GM21360 (cell line): Measurements from ENCODE around the gene DFFA.
"Not testable (repeated sequence)": the region's sequence is repeated elsewhere in the genome, so short reads cannot be mapped to it uniquely, and the experiment has no call there.

Experiments
- ATAC-seq: cut with Tn5 transposase; IDR thresholded peaks from one replicate; pipeline ENCODE4 v1.9.1; 2021; ENCODE audit warnings: mild to moderate bottlenecking, moderate library complexity; ENCODE audit not compliant: unreplicated experiment

DFFA gene

DNA sequence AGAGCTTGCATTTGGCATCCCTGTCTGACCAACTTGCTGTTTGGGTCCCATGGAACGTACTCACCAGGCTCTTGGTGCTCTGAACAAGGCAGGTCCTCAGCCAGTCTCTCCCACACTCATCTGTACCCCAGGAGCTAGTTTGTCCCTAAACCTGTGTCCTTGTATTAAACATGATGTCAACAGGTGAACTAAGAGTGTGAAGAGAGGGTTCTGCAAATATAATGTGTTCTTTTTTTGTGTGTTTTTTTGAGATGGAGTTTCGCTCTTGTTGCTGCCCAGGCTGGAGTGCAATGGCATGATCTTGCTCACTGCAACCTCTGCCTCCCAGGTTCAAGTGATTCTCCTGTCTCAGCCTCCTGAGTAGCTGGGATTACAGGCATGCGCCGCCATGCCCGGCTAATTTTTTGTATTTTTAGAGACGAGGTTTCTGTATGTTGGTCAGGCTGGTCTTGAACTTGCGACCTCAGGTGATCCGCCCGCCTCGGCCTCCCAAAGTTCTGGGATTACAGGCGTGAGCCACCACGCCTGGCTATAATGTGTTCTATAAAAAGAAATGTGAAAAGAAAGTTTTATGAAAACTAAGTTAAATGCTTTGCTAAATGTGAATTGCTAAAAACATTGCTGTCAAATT, 33.8 kb upstream of the DFFA start:
- ATAC-seq = not testable (repeated sequence)

DNA sequence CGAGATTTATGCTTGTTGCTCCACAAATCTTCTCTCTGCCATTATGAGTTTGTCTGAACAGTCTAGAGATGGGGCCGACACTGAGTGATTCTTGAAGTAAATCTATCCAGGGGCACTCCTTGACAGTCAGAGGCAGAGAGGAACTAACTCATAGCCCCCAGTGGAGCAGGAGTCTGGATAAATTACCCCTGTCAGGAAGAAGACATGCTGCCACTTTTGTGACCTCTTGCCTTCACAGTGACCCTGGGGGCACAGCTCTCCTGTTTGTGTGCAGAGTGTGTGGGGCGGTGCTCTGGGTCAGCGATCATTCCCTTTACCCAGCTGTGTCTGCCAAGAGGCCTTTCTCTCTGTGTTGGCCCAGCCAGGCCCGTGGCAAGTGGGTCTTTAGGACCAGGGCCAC, 31.9 kb upstream of the DFFA start:
- ATAC-seq = no peak

DNA sequence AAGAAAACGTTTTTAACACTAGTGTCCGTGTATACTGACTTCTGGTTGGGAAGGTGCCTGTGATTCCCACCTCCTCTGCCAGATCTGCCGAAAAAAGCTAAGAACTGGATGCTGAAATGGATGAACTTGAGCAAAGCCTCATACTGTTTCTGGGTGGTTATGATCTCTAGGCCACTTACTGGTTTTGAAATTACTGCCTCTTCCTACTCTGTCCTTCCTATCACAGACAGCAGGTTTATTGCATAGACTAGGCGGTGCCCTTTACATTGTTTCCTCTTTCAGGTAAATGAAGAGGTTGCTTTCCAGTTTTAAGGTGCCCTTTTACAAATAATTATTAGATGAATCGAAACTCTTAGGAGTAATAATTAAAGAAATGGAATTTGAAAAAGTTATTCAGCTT, 29.9 kb upstream of the DFFA start:
- no peak for ATAC-seq

DNA sequence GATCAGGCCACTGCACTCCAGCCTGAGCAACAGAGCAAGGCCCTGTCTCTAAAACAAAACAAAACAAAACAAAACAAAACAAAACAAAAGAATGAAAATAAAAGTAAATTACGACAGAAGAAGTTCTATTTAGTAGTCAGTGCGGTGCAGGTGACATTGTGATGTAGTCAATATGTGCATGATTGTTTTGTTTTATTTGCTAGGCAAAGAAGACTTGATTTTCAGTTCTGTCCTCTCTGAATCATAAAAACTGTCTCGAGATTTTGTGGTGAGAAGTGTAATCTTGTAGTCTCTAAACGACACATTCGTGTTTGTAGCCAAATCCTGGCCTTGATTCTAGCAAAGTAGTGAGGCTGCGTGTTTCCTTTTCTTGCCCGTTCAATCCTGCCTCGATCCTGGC, 25.9 kb upstream of the DFFA start:
- ATAC-seq = no peak

DNA sequence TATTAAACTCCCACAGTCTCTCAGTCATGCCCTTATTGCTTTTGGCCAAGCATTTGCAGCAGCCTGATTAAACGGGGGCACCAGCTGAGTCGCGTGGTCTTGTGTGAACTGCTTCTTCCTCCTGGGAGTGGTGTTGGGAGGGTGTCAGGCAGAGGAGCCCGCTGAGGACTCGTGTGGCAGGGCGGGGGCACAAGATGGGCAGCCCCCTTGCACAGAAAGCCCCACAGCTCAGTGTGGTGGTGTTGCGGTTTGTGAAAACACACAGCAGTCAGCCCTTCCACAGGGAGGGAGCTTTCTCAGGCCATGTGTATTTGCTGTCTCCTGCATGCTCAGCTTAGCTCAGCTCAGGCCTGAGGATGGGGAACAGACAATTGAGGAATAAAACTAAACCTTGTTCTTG, 24.8 kb upstream of the DFFA start:
- ATAC-seq = no peak

DNA sequence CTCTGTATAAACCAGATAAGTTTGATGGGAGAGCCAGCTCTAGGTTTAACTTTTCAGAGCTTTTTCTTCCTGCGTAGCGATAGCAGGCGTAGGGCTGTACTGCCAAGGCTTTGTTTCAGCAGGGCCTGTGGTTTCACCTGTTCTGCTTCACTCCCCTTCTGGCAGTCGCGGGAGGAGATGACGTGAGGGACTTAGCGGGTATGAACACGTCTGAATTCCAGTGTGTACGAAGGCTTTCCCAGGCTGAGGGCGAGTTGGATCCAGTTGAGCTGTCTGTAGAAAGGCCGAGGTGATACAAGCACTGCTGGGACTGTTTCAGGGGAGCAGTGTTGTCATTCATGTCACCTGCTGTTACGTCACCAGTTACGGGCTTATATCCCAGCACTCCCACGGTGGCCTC, 23.6 kb upstream of the DFFA start:
- no peak for ATAC-seq

DNA sequence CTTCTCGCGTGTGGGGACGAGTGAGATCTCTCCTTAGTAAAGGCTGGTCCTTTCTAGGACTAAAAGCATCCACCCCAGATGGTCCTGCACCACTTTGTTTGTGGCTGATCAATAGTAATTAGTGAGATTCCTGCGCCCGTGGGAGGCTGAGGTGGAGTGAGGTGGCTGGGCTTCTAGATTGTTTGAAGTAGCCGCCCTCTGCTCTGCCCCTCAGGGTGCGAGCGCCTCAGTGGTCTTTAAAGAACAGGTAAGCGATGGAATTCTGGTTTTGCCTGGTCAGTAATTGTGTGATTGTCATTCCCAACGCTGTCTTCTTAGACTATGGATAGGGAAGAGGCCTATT, 23.1 kb upstream of the DFFA start:
- no peak for ATAC-seq

DNA sequence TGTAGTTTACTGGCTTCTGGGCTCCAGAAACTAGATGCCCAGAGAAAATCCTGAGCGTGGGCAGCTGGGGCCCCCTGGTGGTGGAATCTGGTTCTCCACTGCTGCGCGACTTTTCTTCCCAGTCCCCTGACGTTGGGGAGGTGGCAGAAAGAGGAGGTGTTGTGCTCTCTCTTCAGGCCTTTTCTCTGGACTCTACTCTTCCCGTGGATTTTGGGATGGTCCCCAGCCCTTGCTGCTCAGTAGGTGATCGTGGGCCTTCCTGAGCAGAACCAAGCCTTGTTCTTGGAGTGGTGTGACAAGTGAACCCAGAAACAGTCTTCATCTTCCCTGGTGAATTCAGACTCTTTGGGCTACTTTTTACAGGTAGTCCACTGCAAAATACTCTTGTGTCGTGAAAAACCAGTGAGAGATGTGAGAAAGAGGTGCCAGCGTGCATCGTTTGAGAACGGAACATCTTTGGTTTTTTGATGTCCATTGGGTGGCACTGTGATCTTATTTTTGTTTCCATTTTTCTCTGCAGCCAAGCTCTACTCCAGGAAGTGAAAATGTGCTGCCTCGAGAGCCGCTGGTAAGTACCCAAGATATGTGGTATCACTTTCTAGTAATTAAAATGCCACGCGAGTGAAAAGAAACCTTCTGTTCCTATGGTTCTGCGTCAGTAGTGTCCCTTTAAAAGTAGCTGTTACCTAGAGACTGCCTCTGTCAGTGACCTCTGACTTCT, 22.6 kb upstream of the DFFA start:
- peak; percentile 69 for ATAC-seq

DNA sequence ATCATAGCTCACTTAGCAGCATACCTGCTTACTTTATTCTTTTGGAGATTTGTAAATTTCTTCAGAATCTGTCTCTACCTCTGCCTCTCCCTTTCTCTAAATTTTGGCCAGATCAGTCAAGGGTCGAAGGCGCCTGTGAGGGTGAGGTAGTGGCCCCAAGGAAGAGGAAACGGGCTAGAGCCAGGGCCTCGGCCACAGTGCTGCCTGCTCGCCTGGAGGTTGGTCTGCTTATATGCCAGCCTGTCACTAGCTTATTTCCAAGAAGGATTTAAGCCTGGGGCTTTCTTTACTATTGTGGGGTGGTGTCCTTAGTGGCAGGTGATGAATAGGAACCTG, 22.1 kb upstream of the DFFA start:
- ATAC-seq = no peak

DNA sequence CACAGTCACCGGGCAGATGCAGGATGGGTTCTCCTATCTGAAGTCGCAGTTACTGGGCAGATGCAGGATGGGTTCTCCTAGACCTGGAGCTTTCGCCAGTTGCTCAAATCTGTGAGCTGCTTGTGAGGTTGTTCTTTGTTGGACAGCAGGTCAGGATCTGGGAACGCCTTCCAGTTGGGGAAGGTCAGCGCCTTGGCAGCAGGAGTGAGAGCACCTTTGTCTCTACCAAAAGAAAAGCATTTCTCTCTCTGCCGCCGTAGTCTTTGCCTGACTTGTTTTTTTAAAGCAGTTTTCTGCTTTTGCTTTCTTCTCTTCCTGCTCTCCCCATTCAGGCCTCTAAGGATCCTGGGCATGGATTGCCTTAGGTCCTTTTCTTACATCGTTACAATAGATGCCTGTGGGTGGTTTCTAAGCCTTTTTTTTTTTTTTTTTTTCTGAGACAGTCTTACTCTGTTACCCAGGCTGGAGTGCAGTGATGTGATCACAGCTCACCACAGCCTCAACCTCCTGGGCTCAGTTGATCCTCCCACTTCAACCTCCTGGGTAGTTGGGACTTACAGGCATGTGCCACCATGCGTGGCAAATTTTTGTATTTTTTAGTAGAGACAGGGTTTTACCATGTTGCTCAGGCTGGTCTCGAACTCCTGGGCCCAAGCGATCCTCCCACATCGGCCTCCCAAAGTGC, 18.1 kb upstream of the DFFA start:
- no peak for ATAC-seq

DNA sequence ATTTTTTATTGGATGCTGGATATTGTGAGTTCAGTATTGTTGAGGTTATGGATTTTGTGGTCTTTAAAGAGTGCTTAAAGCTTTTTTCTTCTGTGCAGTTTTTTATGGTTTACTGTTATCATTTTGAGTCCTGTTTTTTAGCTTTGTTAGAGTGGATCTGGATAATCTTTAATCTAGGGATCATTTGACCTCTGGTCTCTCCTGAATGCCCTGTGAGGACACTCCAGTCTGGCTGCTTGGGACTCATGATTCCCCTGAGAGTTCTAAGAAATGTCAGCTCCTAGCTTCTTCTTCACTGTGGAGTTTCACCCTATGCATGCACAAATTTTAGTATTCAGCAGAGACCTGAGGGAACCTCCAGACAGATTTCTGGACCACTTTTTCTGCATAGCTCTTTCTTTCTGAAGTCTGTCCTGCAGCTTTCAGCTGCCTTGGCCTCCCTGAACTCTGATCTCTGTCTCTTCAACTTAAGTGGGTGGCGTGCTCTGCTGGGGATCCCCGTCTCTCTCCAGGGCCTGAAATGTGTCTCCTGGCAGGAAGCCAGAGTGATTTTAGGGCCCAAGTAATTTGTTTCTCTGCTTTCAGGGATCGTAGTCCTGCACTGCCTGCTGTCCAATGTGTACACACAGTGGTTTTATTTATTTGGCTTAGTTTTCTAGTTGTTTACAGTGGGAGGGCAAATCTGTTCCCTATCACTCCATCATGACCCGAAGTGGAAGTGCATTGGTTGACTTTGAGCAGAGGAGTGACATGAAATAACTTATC, 17.1 kb upstream of the DFFA start:
- ATAC-seq = no peak

DNA sequence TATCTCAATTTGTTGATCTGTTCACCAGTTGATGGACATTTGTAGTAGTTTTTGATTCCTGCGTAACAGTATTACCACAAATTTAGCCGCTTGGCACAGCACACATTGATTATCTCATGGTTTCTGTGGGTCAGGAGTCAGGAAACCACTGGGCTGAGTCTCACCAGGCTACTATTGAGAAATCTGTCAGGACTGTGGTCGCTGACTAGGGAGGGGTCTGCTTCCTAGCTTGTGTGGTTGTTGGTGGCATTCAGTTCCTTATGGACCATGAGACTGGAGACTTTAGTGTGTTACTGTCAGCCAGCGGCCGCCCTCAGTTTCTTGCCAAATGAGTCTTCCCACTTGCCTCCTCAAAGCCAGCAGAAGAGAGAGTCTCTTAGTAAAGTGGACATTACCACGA, 12.2 kb upstream of the DFFA start:
- no peak for ATAC-seq

DNA sequence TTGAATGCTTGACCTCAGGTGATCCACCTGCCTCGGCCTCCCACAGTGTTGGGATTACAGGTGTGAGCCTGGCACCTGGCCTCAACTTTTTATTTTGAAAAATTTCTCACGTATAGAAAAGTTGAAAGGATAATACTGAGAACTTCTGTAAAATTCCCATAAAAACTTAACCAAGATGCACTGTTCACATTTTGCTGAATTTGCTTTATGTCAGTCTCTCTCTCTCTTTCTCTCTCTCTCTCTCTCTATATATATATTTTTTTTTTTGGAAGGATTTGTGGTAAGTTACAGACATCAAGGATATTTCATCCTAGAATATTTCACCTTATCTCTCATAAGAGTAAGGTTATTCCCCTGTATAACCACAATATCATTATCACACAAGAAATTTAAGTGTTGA, 8.3 kb upstream of the DFFA start:
- no peak for ATAC-seq

DNA sequence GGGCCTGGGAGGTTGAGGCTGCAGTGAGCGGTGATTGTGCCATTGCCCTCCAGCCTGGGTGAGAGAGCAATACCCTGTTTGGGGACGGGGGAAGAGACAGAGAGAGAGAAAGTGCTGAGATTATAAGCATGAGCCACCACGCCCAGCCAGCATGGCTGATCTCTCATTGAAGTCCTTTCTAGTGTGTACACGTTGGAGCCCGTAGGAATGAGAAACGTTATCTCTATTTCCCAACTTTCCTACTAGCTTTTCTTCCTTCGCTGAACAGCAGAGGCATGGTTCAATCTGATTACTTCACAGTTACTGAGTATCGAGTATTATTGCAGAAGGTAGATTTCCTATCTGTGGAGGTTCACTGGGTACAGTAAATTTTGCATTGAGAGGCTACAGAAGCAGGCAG, 7.0 kb upstream of the DFFA start:
- no peak for ATAC-seq

DNA sequence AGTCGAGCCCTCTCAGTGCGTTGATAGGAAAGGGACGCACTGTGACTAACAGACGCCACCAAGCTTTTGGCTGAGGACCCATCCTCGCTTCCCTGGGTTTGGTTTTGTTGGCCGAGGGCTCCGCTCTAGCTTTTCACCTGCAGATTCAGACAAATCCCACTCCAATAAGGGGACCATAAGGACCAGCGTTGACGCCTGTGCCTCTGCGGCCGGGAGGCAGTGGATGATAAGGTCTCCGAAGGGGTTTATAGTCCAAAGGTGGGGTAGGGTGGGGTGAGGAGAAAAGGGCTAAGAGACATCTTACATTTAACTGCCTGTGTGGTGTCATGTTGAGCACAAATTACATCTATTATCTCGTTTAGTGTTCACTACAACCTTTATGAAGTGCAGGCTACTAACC, 3.2 kb upstream of the DFFA start:
- ATAC-seq = no peak

DNA sequence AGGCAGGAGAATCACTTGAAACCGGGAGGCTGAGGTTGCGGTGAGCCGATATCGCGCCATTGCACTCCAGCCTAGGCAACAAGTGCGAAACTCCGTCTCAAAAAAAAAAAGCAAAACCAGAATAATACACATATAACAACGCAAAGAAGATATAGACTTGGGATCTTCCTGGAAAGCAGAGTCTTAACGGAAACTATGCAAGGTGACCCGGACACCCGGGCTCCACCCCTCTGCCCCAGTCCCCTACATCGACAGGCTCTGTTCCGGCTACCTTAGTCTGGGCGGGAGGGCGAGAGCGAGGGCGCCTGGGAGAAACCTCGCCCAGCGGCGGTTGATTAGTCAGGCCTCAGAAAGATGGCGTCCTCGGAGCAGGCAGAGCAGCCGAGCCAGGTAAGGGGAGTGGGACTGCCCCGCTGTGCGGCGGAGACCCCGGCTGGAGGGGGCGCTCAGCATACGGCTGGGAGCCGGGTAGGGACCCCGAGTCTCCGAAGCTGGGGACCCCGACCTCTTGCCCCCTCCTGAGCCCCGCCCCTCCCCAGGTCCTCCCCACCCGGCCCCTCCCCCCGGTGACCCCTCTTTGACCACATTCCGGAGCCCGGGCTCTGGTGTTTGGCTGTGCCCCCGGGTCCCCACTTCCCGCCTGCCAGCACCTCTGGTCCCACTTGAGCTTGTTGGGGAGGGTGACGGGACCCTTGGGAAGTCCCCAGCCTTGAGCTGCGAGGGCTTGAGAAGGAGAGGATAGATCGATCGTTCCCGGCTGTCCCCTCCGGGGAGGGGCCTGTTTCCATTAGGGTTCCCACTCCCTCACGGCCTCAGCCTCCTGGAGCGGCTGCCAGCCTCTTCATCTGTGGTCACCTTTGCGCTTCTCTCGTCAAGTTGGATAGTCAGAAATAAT, 2.5 kb upstream of the DFFA start, which contains the start of gene PEX14:
Gene PEX14, plus strand, starts transcription at position 338 of the 895 bp plus-strand sequence. Its CDS starts 17 bp downstream, at position 355.
- ATAC-seq = peak; percentile 57

DNA sequence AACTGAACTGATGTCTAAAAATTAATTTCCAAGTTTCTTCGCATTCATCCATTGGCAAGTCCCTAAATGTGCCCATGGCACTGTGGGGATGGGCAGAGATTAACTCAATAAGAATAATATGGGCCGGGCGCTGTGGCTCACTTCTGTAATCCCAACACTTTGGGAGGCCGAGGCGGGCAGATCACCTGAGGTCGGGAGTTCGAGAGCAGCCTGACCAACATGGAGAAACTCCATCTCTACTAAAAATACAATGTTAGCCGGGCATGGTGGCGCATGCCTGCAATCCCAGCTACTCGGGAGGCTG, 1.9 kb upstream of the DFFA start:
- not testable (repeated sequence) for ATAC-seq

DNA sequence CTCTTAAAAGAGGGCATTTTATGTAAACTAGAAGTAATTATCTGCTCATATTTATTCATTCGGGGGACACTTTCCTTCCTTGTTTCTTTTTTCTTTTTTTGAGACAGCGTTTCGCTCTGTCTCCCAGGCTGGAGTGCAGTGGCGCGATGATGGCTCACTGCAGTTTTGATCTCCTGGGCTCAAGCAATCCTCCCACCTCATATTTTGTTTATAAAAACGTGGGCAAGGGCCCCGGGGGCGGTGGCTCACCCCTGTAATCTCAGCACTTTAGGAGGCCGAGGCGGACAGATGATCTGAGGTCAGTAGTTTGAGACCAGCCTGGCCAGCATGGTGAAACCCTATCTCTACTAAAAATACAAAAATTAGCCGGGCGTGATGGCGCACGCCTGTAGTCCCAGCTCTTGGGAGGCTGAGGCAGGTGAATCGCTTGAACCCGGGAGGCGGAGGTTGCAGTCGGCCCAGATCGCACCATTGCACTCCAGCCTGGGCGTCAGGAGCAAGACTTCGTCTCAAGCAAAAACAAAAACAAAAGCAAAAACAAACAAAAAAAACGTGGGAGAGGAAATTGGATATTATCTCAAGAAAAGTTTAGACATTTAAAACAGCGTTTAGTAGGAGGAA, 926 bp upstream of the DFFA start:
- no peak for ATAC-seq

DNA sequence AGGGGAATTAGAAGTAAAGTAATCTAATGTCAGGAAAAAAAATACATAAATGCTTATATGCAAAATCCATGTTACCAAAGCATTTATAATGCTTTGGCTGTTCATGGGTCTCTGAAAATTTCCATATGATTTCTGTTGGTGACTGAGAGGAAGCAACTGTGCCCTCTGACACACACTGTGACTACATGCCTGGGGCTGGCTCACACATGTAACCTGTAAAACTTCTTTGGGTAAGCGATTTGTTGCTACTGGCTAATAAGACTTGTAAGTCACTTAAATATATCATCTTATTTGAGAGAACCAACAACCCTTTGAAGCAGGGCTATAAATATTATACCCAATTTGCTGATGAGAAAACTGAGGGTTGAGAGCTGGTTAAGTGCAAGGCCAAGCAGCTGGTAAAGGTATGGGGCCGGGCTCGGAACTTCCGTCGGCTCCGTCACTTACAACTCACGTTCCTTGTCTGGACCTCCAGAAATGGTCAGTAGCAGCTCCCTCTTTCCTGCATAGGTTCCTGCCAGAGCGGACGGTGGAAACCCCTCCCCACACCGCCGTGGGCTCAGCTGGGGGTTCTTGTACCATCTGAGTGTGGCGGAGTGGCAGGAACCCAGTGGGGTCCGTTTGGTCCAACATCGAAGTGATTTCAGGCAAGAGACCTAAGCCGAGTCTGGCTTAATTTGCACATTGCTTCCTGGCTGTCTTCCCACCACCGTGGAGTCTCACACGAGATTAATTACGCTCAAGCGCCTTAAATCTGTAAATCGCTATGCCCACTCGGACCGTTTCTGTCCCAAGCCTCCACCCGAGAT, 714 bp downstream of the DFFA start:
- ATAC-seq = no peak

DNA sequence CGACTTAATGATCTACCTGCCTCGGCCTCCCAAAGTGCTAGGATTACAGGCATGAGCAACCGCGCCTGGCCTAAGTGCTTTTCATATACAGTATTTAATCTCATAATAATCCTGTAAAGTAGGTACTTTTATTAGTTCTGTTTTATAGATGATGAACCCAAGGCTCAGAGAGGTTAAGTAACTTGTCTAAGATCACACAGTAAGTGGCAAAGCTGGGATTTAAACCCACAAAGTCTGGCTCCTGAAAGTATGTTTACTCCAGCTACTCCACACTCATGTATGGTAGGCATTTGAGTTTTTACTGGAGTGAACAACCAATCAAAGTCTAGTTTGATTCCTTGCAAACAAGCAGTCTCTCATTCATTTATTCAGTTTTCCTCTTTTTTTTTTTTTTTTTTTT, 2.3 kb downstream of the DFFA start:
- ATAC-seq = no peak
